ENCODE measurements around the gene CFAP20DC. TPM values are rescaled to one million over a fixed set of nuclear protein-coding genes. Genes with fewer than 3 reads are reported as not detected.

Gene CFAP20DC
- total and polyA plus RNA-seq, 2 of the 4 experiments (the other 2 are of a cell fraction), result 1.2 to 1.6 TPM

GRCh38 chr3:58719684-58720083 is 330.1 kb downstream of the CFAP20DC start:
- Histone ChIP-seq H4K91ac (ENCODE audit: insufficient read depth, low read depth, low read length) (no peak overlapping the region), H3K4me3 (ENCODE audit: insufficient read depth, low read depth, low read length) (no peak overlapping the region), H3K4ac (ENCODE audit: low read depth, low read length) (no peak overlapping the region), H3K9me3 (ENCODE audit: control insufficient read depth, insufficient read depth, low read length) (no peaks in the 10 kb centered on the region), H2AK9ac (replicated peaks; ENCODE audit: low read depth, low read length, poor library complexity) (no peak overlapping the region), H3K79me1 (ENCODE audit: low read depth in 1 of 2, low read length in 2 of 2) (no peaks in the 10 kb centered on the region), H2BK20ac (ENCODE audit: low read depth, low read length) (no peak overlapping the region), H3K23ac (ENCODE audit: low read depth, low read length) (no peak overlapping the region; the same call in 1 of the 2 replicates), H3K14ac (replicated peaks; ENCODE audit: low read depth, low read length) (no peak overlapping the region), H2BK120ac (ENCODE audit: low read depth, low read length) (no peak overlapping the region), H2AK5ac (ENCODE audit: low read depth, low read length) (no peak overlapping the region), H4K20me1 (ENCODE audit: insufficient read depth, low read length) (no peaks in the 10 kb centered on the region), H2AFZ (replicated peaks; ENCODE audit: low read length, poor library complexity) (no peak overlapping the region), H4K5ac (ENCODE audit: low read depth, low read length) (no peak overlapping the region), H3K27ac (ENCODE audit: insufficient read depth, low read length) (no peak overlapping the region), H4K8ac (ENCODE audit: low read depth in 2 of 2, low read length in 2 of 2) (no peak overlapping the region), H2BK15ac (ENCODE audit: low read depth, low read length) (no peak overlapping the region), H3K36me3 (ENCODE audit: control insufficient read depth, insufficient read depth, low read length) (no peaks in the 10 kb centered on the region), H3K9me1 (ENCODE audit: insufficient read depth, low read length) (no peaks in the 10 kb centered on the region), H3K4me1 (ENCODE audit: control insufficient read depth, insufficient read depth, low read length) (0 out of 2 replicates have a peak, but pooled peaks cover 2% of the 10 kb centered on the region), H3K27me3 (ENCODE audit: control insufficient read depth, insufficient read depth, low read length) (peaks cover 7% of the 10 kb centered on the region), H3K56ac (ENCODE audit: extremely low read depth, insufficient read depth, low read length) (no peak overlapping the region), H3K18ac (ENCODE audit: low read depth, low read length) (no peak overlapping the region), H3K9ac (ENCODE audit: low read depth, low read length) (no peak overlapping the region), H3K4me2 (ENCODE audit: low read depth, low read length) (no peak overlapping the region), H2BK5ac (ENCODE audit: low read depth, low read length, poor library complexity, severe bottlenecking) (no peak overlapping the region)
- in situ Hi-C loops (cut with MboI; ENCODE audit: low sequenced_read_pairs), result no loop called here
- intact Hi-C loops (cut with micrococcal nuclease), result no loop called here
- no peak for TF ChIP-seq CHD1 (IDR thresholded peaks at IDR 0.05; ENCODE audit: low read depth, low read length)
- TF ChIP-seq USF2 (IDR thresholded peaks at IDR 0.05; ENCODE audit: low read depth, low read length), result no peak
- TF ChIP-seq MXI1 (IDR thresholded peaks at IDR 0.05; ENCODE audit: borderline replicate concordance, low read depth, low read length), result no peak
- no peak for TF ChIP-seq RFX5 (IDR thresholded peaks at IDR 0.05; ENCODE audit: low read depth, low read length)
- ChIA-PET POLR2A (ENCODE audit: unreplicated experiment) (no interaction called here), CTCF (no interaction called here)
- no peak for ATAC-seq (ENCODE audit: low read depth)
- BruUV-seq (replicated peaks), result no TSS peak
- dilution Hi-C loops (cut with HindIII; ENCODE audit: low sequenced_read_pairs, unreplicated experiment), result no loop called here
- no CpG with 5 or more reads among the region's 2 CpGs for WGBS, 2 experiments (ENCODE audit: extremely low coverage in 2 of 2, insufficient read length in 1 of 2)
- DNase-seq, result no peak
